ENCODE results near the gene TEX2. TPM values are rescaled to one million over a fixed set of nuclear protein-coding genes. Genes with fewer than 3 reads are reported as not detected.

Gene TEX2
- polyA plus RNA-seq, 3 donors: 6.5 to 8.7 (median 7.8) TPM

DNA sequence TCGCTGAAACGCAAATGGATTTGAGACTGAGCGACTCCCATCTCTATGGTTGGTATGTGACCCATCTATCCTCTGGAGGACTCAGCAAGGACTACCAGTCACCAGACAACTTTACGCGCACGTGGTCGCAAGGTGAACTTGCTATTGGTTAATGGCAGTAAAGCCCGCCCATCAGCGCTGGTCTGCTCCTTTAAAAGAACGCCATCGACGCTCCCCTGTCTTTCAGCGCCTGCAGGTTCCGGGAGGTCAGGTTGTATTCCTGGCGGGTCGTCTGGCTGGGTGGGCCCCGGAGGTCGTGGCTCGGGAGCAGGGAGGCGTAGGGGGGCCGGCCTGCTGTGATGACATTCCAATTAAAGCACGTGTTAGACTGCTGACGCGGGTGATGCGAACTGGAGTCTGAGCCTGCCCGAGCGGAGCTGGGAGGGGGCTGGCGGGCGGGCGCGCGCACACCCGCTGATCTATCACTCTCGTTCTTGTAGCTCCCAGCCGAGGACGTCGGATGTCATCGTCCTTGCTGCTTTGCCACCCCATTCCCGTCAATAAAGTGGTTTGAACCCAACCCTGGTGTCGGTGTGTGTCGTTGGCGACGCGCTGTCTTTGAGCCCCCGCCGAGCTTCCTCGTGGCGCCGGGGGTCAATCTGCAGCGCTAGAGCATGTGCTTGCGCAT is 117.2 kb downstream of the TEX2 start:
- peak overlapping the region; percentile 79 for H3K4me2 ChIP-seq (replicated peaks; ENCODE audit: extremely low read depth, low read length, poor library complexity, severe bottlenecking)
- H2AFZ ChIP-seq (ENCODE audit: insufficient read depth, low read depth, low read length, poor library complexity, severe bottlenecking): peak overlapping the region; percentile 85
- Mint-ChIP-seq H3K4me3 (no peak overlapping the region), H3K27ac (no peak overlapping the region), H3K4me1 (peaks cover 24% of the 10 kb centered on the region), H3K36me3 (peaks cover 10 to 13% of the 10 kb centered on the region in 2 donors), H3K27me3 (ENCODE audit: low read depth in 3 of 3) (no peaks in the 10 kb centered on the region), H3K9me3 (no peaks in the 10 kb centered on the region)
- peak; percentile 97 to 100 (median 98) for DNase-seq
- H3K9me3 ChIP-seq (replicated peaks in 1 of 2; ENCODE audit: control insufficient read depth in 1 of 2, insufficient read depth in 1 of 2, low read length in 2 of 2): no peaks in the 10 kb centered on the region
- TF ChIP-seq, protein P1, sequence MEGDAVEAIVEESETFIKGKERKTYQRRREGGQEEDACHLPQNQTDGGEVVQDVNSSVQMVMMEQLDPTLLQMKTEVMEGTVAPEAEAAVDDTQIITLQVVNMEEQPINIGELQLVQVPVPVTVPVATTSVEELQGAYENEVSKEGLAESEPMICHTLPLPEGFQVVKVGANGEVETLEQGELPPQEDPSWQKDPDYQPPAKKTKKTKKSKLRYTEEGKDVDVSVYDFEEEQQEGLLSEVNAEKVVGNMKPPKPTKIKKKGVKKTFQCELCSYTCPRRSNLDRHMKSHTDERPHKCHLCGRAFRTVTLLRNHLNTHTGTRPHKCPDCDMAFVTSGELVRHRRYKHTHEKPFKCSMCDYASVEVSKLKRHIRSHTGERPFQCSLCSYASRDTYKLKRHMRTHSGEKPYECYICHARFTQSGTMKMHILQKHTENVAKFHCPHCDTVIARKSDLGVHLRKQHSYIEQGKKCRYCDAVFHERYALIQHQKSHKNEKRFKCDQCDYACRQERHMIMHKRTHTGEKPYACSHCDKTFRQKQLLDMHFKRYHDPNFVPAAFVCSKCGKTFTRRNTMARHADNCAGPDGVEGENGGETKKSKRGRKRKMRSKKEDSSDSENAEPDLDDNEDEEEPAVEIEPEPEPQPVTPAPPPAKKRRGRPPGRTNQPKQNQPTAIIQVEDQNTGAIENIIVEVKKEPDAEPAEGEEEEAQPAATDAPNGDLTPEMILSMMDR (IDR thresholded peaks at IDR 0.05): no peak
- peaks cover 0 to 14% of the 10 kb centered on the region in 2 donors for H3K36me3 ChIP-seq (replicated peaks in 1 of 2; ENCODE audit: control insufficient read depth in 1 of 2, insufficient read depth in 2 of 2, low read length in 2 of 2)
- intact Hi-C loops (cut with micrococcal nuclease): loop anchor here in 1 of 2 donors (5.0 kb wide), 3 partner anchors 36 to 136 kb away; partner anchors contain the start of gene TEX2
- H4K20me1 ChIP-seq (ENCODE audit: insufficient read depth, low read length): peaks cover 4% of the 10 kb centered on the region
- H3K27me3 ChIP-seq (ENCODE audit: control insufficient read depth in 2 of 2, insufficient read depth in 2 of 2, low read length in 2 of 2): no peaks in the 10 kb centered on the region
- H3K4me3 ChIP-seq (replicated peaks in 1 of 3; ENCODE audit: low read depth in 2 of 3, low read length in 3 of 3): peak overlapping the region; percentile 72 to 95 (median 93)
- H3K9ac ChIP-seq (ENCODE audit: insufficient read depth, low read length, poor library complexity, severe bottlenecking): peak overlapping the region; percentile 79
- H3K79me2 ChIP-seq (ENCODE audit: insufficient read depth, low read length): peaks cover 24% of the 10 kb centered on the region
- H3K27ac ChIP-seq (ENCODE audit: low read depth in 1 of 2, low read length in 2 of 2): peak overlapping the region; percentile 66 to 85
- WGBS (ENCODE audit: insufficient coverage): 0% methylated on average over 51 of the region's 51 CpGs
- H3K4me1 ChIP-seq (ENCODE audit: control insufficient read depth in 1 of 2, insufficient read depth in 2 of 2, low read length in 2 of 2): peaks cover 25 to 28% of the 10 kb centered on the region in 2 donors

GRCh38 chr17:64145375-64145750 is 117.7 kb downstream of the TEX2 start:
- H2AFZ ChIP-seq (ENCODE audit: insufficient read depth, low read depth, low read length, poor library complexity, severe bottlenecking): peak overlapping the region; percentile 85
- TF ChIP-seq, protein P1 (IDR thresholded peaks at IDR 0.05): no peak
- DNase-seq: no peak
- intact Hi-C loops (cut with micrococcal nuclease): loop anchor here in 1 of 2 donors (5.0 kb wide), 3 partner anchors 37 to 137 kb away; partner anchors contain the start of gene TEX2
- peak overlapping the region; percentile 79 for H3K9ac ChIP-seq (ENCODE audit: insufficient read depth, low read length, poor library complexity, severe bottlenecking)
- H3K9me3 ChIP-seq (replicated peaks in 1 of 2; ENCODE audit: control insufficient read depth in 1 of 2, insufficient read depth in 1 of 2, low read length in 2 of 2): no peaks in the 10 kb centered on the region
- Mint-ChIP-seq H3K4me3 (no peak overlapping the region), H3K36me3 (peaks cover 10 to 11% of the 10 kb centered on the region in 2 donors), H3K27ac (no peak overlapping the region), H3K9me3 (no peaks in the 10 kb centered on the region), H3K27me3 (ENCODE audit: low read depth in 3 of 3) (no peaks in the 10 kb centered on the region), H3K4me1 (peaks cover 24% of the 10 kb centered on the region)
- peak overlapping the region; percentile 79 for H3K4me2 ChIP-seq (replicated peaks; ENCODE audit: extremely low read depth, low read length, poor library complexity, severe bottlenecking)
- peaks cover 24% of the 10 kb centered on the region for H3K79me2 ChIP-seq (ENCODE audit: insufficient read depth, low read length)
- peaks cover 4% of the 10 kb centered on the region for H4K20me1 ChIP-seq (ENCODE audit: insufficient read depth, low read length)
- H3K27me3 ChIP-seq (ENCODE audit: control insufficient read depth in 2 of 2, insufficient read depth in 2 of 2, low read length in 2 of 2): no peaks in the 10 kb centered on the region
- WGBS (ENCODE audit: insufficient coverage): 0% methylated on average over 9 of the region's 15 CpGs
- peak overlapping the region; percentile 72 to 95 (median 93) for H3K4me3 ChIP-seq (replicated peaks in 1 of 3; ENCODE audit: low read depth in 2 of 3, low read length in 3 of 3)
- H3K36me3 ChIP-seq (replicated peaks in 1 of 2; ENCODE audit: control insufficient read depth in 1 of 2, insufficient read depth in 2 of 2, low read length in 2 of 2): peaks cover 0 to 10% of the 10 kb centered on the region in 2 donors
- peak overlapping the region; percentile 66 to 85 for H3K27ac ChIP-seq (ENCODE audit: low read depth in 1 of 2, low read length in 2 of 2)
- peaks cover 20 to 23% of the 10 kb centered on the region in 2 donors for H3K4me1 ChIP-seq (ENCODE audit: control insufficient read depth in 1 of 2, insufficient read depth in 2 of 2, low read length in 2 of 2)

All from CD14-positive monocyte (primary cell).